HG03342 (cell line): ENCODE results near the gene SLX1A.
"Not testable (repeated sequence)": the region's sequence is repeated elsewhere in the genome, so short reads cannot be mapped to it uniquely, and the experiment has no call there.

ENCODE experiments used
- ATAC-seq: cut with Tn5 transposase; IDR thresholded peaks from one replicate; pipeline ENCODE4 v1.9.1; 2021; ENCODE audit warnings: mild to moderate bottlenecking, moderate library complexity; ENCODE audit not compliant: unreplicated experiment

SLX1A gene

DNA sequence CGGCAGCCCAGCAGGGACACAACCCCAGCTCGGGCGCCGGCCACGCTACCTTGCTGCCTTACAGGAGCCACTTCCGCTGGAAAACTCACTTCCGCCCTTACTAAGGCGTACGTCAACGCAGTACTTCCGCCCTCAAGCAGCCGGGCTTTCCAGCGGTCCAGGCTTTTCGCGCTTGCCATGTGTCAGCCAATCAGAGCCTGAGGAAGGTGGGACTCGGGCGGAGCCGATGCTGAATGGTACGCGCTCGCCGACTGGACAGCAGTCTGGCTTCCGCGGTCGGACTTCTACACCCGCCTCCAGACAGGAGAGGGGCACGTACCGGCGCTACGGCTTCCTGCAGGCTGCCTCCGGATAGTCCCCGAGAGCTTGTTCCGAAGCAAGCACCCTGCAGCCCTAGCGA, at the start of gene SLX1A, which contains the start of gene BOLA2B:
SLX1A (plus strand) TSS at position 261 of the 400 bp plus-strand sequence. CDS start 210 bp downstream, outside the sequence.
BOLA2B (minus strand) TSS at position 52 of the 400 bp plus-strand sequence. CDS start 71 bp downstream, outside the sequence.
- peak; percentile 87 for ATAC-seq

DNA sequence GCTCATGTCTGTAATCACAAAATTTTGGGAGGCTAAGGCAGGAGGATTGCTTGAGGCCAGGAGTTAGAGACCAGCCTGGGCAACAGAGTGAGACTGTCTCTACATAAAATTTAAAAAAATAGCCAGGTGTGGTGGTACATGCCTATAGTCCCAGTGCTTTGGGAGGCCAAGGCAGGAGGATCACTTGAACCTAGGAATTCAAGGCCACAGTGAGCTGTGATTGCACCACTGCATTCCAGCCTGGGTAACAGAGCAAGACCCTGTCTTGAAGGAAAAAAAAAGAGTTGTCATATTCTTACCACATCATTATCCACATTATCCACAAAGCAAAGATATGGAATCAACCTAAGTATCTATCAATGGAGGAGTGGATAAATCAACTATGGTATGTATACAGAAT, 49.7 kb upstream of the SLX1A start:
- no peak for ATAC-seq

DNA sequence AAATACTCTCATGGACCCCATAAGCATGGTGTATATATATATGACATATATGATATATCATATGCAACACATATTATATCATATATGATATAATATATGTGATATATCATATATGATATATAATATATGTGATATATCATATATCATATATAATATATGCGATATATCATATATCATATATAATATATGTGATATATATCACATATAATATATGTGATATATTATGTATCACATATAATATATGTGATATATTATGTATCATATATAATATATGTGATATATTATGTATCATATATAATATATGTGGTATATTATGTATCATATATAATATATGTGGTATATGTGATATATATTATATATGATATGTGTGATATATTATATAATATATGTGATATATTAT, 48.8 kb upstream of the SLX1A start:
- no peak for ATAC-seq

DNA sequence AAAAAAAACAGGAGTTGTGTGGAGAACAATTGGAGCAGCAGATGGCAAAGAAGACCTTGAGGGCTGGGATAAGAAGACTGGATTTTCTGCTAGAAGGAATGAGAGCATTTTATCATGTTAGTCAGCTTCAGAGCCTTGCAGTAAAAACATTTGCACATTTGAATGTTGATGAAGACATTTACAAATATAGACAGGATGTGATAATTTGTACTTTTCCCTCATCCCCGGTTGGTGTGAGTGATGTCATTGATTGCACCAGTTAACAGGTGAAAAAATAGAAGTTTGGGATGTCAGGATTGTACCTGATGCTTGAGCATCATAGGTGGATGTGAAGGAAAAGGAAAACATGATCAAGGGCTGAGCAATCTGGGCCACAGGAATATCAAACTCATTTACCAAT, 48.0 kb upstream of the SLX1A start:
- ATAC-seq = no peak

DNA sequence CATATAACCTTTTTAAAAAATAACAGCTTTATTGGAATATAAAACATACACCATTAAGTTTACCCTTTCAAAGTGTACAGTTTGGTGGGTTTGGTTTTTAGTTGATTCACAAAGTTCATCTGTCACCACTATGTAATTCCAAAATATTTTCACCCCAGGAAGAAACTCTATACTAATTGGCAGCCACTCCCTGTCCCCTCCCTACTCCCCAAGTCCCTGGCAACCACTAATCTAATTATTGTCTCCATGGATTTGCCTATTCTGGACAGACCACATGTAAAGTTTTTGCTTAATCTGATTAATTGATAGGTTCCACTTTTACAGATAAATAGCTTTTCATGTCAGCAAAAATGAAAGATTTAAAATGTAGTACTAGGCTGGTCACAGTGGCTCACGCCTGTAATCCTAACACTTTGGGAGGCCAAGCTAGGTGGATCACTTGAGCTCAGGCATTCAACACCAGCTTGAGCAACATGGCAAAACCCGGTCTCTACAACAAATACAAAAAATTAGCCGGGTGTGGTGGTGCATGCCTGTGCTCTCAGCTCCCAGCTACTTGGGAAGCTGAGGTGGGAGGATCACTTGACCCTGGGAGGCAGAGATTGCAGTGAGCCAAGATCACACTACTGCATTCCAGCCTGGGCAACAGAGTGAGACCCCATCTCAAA, 45.7 kb upstream of the SLX1A start:
- no peak for ATAC-seq

DNA sequence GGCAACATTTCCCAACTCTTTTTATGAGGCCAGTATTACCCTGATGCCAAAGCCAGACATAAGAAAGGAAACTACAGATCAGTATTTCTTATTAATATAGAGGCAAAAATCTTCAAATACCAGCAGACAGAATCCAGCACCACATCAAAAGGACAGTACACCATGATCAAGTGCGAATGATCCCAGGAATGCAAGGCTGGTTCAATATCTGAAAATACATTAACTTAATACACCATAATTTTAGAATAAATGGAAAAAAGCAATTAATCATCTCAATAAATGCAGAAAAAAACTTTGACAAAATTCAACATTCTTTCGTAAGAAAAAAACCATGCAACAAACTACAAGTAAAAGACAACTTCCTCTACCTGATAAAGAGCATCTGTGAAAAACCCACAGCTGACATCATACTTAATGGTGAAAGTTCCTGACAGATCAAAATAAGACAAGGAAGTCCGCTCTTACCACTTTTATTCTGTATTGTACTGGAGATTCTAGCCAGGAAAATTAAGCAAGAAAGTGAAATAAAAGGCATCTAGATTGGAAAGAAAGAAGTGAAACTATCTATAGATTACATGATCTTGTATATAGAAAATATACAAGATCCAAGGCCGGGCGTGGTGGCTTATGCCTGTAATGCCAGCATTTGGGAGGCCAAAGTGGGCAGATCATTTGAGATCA, 44.3 kb upstream of the SLX1A start:
- no peak for ATAC-seq

DNA sequence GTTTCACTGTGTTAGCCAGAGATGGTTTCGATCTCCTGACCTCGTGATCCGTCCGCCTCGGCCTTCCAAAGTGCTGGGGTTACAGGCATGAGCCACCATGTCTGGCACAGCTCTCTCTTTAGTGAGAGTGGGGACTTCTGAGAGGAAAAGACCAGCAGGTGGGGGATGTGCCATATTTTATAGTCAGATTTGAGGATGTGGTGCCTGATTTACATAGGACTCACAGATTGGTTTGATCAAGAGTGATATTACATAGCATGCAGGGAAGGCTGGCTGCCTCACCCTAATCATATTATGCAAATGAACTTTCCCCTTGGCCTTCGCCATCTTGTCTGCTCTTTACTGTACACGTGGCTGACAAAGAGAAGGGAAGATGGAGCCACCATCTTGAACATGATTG, 42.6 kb upstream of the SLX1A start:
- ATAC-seq = no peak

DNA sequence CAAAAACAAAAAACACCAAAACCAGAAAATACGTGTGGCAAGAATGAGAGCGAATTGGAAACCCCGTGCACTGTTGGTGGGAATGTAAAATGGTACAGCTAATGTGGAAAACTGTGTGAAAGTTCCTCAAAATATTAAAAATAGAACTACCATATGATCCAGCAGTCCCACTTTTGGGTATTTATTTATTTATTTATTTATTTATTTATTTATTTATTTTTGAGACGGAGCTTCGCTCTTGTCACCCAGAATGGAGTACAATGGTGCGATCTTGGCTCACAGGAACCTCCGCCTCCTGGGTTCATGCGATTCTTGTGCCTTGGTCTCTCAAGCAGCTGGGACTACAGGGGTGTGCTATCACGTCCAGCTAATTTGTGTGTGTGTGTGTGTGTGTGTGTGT, 41.2 kb upstream of the SLX1A start:
- no peak for ATAC-seq

DNA sequence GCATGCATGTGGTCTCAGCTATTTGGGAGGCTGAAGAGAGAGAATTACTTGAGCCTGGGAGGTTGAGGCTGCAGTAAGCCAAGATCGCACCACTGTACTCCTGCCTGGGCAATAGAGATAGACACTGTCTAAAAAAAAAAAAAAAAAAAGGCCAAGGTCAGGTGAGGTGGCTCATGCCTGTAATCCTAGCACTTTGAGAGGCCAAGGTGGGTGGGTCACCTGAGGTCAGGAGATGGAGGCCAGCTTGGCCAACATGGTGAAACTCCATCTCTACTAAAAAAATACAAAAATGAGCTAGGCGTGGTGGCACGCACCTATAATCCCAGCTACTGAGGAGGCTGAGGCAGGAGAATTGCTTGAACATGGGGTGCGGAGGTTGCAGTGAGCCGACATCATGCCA, 38.5 kb upstream of the SLX1A start:
- ATAC-seq = no peak

DNA sequence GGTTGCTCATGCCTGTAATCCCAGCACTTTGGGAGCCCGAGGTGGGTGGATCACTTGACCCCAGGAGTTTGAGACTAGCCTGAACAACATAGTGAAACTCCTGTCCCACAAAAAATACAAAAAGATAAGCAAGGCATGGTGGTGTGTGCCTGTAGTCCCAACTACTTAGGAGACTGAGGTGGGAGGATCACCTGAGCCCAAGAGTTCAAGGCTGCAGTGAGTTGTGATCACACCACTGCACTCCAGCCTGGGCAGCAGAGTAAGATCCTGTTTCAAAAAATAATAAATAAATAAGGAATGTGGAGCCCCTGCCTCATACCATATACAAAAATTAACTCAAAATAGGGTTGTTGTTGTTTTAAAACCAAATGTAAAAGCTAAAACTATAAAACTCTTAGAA, 36.5 kb upstream of the SLX1A start:
- no peak for ATAC-seq

DNA sequence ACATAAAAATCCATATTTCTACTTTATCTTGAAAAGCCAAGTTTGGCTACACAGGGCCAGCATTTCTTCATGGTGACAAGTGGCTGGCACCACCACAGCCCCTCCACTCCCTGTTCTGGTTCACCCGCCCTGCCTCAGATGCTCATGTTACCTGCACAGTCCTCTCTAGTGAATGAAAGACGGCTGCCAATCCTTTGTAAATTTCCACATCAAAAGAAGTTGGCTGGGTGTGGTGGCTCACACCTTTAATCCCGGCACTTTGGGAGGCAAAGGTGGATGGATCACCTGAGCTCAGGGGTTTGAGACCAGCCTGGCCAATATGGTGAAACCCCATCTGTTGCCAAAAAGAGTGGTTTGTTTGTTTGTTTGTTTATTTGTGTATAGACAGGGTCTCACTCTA, 30.1 kb upstream of the SLX1A start:
- no peak for ATAC-seq

DNA sequence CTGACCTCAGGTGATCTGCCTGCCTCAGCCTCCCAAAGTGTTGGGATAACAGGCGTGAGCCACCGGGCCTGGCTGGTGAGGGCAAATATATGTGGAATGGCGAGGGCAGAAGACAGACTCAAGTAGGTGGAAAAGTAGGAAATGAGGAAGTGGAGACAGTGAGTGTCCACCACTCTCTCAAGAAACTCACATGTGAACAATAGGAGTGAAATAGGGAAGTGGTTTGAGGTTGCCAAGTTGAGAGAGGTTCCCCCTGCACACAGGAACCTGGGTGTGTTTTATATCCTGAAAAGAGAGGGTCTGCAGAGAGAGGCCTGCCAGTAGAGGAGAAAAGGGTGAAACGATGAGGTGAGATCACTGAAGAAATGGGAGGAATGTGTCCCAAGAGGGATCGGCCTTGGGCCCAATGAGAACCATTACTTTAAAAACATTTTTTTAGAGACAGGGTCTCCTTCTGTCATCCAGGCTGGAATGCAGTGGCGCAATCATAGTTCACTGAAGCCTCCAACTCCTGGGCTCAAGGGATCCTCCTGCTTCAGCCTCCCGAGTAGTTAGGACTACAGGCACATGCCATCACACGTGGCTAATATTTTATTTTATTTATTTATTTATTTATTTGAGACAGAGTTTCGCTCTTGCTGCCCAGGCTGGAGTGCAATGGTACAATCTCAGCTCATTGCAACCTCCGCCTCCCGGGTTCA, 27.3 kb upstream of the SLX1A start:
- ATAC-seq = peak; percentile 72

DNA sequence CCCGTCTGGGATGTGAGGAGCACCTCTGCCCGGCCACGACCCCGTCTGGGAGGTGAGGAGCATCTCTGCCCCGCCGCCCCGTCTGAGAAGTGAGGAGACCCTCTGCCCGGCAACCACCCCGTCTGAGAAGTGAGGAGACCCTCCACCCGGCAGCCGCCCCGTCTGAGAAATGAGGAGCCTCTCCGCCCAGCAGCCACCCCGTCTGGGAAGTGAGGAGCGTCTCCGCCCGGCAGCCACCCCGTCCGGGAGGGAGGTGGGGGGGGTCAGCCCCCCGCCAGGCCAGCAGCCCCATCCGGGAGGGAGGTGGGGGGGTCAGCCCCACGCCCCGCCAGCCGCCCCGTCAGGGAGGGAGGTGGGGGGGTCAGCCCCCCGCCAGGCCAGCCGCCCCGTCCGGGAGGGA, 24.9 kb upstream of the SLX1A start:
- ATAC-seq = not testable (repeated sequence)

DNA sequence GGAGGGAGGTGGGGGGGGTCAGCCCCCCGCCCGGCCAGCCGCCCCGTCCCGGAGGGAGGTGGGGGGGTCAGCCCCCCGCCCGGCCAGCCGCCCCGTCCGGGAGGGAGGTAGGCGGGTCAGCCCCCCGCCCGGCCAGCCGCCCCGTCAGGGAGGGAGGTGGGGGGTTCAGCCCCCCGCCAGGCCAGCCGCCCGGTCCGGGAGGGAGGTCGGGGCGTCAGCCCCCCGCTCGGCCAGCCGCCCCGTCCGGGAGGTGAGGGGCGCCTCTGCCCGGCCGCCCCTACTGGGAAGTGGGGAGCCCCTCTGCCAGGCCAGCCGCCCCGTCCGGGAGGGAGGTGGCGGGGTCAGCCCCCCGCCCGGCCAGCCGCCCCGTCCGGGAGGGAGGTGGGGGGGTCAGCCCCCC, 24.3 kb upstream of the SLX1A start:
- not testable (repeated sequence) for ATAC-seq

DNA sequence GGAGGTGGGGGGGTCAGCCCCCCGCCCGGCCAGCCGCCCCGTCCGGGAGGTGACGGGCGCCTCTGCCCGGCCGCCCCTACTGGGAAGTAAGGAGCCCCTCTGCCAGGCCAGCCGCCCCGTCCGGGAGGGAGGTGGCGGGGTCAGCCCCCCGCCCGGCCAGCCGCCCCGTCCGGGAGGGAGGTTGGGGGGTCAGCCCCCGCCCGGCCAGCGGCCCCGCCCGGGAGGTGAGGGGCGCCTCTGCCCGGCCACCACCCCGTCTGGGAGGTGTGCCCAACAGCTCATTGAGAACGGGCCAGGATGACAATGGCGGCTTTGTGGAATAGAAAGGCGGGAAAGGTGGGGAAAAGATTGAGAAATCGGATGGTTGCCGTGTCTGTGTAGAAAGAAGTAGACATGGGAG, 23.5 kb upstream of the SLX1A start:
- not testable (repeated sequence) for ATAC-seq

DNA sequence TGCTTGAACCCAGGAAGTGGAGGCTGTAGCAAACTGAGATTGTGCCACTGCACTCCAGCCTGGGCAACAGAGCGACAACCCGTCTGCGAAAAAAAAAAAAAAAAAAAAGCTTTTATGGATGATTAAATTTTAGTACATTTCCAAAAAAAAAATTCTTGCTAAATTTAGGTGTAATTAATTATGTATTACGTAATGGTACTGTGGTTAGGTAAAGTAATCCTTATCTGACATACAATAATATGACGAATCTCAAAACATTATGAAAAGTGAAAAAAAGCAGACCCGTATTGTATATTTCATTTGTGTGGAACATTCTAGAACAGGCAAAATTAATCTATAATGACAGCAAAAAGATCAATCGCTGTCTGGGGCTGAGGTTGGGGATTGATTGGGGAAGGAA, 20.6 kb upstream of the SLX1A start:
- no peak for ATAC-seq

DNA sequence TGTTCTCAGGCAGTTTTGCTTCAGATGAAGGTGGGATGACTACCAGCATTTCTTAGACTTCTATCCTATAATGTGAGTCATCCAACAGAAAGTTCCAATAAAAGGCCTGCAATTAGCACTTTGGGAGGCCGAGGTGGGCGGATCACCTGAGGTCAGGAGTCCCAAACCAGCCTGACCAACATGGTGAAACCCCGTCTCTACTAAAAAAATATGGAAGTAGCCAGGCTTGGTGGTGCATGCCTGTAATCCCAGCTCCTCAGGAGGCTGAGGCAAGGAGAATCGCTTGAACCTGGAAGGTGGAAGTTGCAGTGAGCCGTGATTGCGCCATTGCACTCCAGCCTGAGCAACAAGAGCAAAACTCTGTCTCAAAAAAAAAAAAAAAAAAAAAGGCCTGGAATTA, 16.8 kb upstream of the SLX1A start:
- not testable (repeated sequence) for ATAC-seq

DNA sequence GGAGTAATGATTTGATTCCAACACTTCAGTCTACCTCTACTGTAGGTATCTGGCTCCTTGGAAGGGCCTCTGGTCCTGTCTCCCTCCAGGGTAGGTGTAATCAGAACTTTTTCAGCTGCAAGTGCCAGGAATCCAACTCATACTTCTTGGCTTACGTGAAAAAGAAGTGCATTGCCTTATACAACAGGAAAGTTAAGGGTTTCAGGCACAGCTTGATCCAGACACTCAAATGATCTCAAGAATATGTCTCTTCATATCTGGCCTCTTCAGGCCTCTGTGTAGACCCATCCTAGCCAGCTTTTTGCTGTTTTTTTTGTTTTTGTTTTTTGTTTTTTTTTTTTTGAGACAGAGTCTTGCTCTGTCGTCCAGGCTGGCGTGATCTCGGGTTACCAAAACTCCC, 14.5 kb upstream of the SLX1A start:
- ATAC-seq = no peak

DNA sequence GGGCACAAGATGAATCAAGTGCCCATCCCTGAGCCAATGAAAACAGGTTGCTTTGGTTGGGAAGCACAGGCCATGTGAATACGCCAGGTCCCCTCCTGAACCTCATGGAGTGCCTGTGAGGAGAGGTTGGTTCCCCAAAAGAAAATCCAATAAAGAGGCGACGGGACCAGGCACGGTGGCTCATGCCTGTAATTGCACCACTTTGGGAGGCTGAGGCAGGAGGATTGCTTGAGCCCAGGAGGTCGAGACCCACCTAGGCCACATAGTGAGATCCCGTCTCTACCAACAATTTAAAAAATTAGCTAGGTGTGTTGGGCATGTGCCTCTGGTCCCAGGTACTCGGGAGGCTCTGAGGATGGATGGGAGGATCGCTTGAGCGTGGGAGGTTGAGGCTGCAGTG, 13.7 kb upstream of the SLX1A start:
- no peak for ATAC-seq

DNA sequence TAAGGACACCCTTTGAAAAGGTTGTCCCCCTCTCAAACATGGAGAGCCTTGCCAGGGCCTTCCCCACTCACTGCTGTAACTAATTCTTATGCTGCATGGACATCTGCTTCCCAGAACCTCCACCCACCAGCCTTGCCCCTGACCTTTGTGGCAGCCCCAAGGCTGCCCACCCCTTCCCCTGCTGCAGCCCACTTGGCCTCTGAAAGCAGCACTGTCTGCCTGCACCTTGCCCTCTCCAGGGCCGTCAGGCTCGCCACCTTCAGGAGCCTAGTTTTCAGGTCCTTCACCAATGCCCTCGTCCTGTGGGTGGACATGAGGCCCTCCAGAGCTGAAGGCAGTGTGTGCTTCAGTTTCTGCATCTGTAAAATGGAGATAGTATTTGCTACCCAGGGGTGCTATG, 12.9 kb upstream of the SLX1A start:
- no peak for ATAC-seq

DNA sequence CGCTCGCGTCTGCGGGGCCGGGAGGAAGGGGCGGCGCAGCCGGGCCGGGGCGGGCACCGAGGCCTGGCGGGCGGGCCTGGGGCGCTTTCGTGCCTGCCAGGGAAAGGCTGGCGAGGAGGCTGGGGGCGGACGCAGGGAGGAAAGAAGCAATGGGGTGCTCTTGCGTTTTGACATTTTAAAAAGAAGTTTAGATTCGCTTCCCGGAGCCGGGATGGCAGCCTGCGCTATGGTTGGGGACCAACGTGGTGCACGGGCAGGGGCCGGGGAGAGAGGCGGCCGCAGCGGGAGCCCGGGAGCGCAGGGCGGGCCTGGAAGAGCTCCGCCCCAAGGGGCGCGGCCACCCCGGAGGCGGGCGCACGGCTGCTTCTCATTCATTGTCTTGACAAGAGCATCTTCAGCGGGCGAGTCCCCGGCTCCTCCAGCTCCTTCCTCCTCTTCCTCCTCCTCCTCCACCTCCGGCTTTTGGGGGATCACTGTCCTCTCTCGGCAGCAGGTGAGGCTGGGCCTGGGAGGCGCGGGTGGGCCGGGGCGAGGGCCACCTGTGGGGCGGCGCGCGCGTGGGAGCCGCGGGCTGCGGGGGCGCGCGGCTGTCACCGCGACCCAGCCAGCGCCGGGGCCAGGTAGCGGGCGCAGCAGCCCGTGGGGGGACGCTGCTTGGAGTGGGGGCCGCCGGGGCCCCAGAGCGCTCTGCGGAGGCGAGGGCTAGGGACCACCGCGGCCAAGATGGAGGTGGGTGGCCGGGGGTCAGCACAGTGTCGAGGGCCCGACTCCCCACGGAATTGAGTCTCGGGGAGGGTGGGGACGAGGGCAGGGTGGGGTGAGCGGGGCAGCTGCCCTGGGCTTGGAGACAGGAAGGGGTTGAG, 10.2 kb upstream of the SLX1A start, which contains the start of gene CORO1A:
CORO1A (plus strand) TSS at position 370 of the 863 bp plus-strand sequence. CDS start 1,608 bp downstream, outside the sequence.
- ATAC-seq = peak; percentile 46
